ENCODE results near the gene NEUROD2.

NEUROD2 gene

GRCh38 chr17:39627712-39628516 is 20.2 kb upstream of the NEUROD2 start:
- no peak for DNase-seq
- Mint-ChIP-seq H3K4me1 (peaks cover 14% of the 10 kb centered on the region), H3K4me3 (no peak overlapping the region), H3K27ac (no peak overlapping the region), H3K36me3 (ENCODE audit: low read depth) (no peaks in the 10 kb centered on the region), H3K9me3 (no peaks in the 10 kb centered on the region), H3K27me3 (peaks cover 42% of the 10 kb centered on the region)
- no peak for ATAC-seq

DNA sequence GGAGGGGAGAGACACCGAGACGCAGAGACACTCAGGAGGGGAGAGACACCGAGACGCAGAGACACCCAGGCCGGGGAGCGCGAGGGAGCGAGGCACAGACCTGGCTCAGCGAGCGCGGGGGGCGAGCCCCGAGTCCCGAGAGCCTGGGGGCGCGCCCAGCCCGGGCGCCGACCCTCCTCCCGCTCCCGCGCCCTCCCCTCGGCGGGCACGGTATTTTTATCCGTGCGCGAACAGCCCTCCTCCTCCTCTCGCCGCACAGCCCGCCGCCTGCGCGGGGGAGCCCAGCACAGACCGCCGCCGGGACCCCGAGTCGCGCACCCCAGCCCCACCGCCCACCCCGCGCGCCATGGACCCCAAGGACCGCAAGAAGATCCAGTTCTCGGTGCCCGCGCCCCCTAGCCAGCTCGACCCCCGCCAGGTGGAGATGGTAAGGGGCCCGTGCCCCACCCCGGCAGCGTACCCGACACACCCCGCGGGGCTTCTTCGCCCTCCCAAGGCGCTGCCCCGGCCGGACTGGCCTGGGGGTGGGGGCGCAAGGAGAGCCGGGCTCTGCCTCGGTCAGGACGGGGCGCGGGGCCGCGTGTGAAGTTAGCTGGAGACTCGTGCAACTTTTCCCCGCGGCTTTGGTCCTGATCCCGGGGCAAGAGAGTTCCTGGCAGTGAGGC is 19.5 kb upstream of the NEUROD2 start:
- ATAC-seq = no peak
- Mint-ChIP-seq H3K9me3 (no peaks in the 10 kb centered on the region), H3K4me3 (peak overlapping the region; percentile 45), H3K27ac (no peak overlapping the region), H3K36me3 (ENCODE audit: low read depth) (no peaks in the 10 kb centered on the region), H3K4me1 (peaks cover 21% of the 10 kb centered on the region), H3K27me3 (peaks cover 42% of the 10 kb centered on the region)
- no peak for DNase-seq

DNA sequence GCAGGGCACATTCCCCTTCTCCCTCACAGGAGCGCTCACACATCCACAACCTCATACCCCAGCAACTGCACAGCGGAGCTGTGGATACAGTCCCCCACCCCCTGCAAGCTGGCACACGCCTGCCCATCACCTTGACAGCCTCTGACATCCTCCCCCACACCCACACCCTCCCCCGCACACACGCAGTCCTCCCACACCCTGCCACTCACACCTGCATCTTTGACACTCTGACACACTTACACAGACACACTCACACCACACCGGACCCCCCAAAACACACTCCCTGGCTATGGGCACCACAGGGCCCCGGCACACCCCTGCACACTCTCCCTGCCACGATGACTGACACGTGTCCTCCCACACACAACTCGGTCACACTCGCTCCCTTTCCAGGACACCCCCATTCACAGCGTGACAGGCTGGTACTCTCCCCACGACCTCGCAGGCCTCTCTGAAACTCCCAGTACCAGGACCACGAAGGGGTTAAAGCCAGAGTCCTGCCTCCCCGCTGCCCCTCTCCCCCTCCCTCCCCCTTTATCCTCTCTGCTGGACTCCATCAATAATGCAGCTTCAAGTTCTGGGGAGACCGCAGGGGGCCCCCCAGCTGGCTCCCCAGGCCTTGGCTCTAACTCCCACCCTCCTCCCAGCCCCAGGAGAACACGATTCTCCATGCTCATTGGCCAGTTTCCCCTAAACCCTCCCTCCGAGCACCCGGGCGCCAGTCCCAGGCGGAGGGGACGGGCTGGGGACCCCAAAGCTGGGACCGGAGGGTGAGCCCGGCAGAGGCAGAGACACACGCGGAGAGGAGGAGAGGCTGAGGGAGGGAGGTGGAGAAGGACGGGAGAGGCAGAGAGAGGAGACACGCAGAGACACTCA is 18.7 kb upstream of the NEUROD2 start, which contains the start of gene PPP1R1B:
TSS of gene PPP1R1B (plus strand) at position 782 of the 876 bp plus-strand sequence. CDS start 441 bp downstream, outside the sequence.
- no peaks in the 10 kb centered on the region for H3K9me3 Mint-ChIP-seq
- peaks cover 37% of the 10 kb centered on the region for H3K27me3 Mint-ChIP-seq
- ATAC-seq = no peak
- DNase-seq = peak; percentile 32
- peak within 1 kb of the TSS; percentile 45 for H3K4me3 Mint-ChIP-seq
- peaks cover 23% of the 10 kb centered on the region for H3K4me1 Mint-ChIP-seq
- H3K27ac Mint-ChIP-seq = no peak within 1 kb of the TSS
- no peaks in the 10 kb centered on the region for H3K36me3 Mint-ChIP-seq (ENCODE audit: low read depth)

DNA sequence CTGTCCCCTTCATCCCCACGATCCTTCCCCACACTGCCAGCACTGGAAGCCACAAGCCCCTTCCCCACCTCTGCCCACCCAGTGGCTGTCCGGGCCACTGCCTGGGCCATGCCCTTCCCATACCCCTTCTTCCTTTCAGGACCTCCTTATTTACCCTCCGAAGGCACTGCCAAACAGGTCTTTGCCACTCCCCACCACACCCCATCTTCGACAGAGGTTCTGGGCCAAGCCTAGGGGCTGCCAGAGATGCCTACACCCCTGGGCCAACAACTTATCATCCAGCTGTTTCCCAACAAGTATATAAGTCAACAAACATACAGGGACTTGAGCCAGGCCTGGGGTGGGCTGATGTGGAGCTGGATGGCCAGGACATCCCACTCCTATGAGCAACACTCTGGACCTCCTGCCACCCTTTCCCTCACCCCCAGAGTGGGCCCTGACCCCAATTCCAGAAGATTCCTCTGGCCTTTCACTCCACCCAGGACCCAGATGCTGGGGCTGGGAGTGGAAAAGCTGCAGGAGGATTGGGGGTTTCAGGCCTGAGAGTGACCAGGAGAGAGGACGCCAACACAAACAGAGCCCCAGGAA is 17.6 kb upstream of the NEUROD2 start:
- Mint-ChIP-seq H3K4me1 (peaks cover 23% of the 10 kb centered on the region), H3K36me3 (ENCODE audit: low read depth) (no peaks in the 10 kb centered on the region), H3K4me3 (no peak overlapping the region), H3K27me3 (peaks cover 34% of the 10 kb centered on the region), H3K9me3 (no peaks in the 10 kb centered on the region), H3K27ac (no peak overlapping the region)
- DNase-seq (no peak), ATAC-seq (no peak)

DNA sequence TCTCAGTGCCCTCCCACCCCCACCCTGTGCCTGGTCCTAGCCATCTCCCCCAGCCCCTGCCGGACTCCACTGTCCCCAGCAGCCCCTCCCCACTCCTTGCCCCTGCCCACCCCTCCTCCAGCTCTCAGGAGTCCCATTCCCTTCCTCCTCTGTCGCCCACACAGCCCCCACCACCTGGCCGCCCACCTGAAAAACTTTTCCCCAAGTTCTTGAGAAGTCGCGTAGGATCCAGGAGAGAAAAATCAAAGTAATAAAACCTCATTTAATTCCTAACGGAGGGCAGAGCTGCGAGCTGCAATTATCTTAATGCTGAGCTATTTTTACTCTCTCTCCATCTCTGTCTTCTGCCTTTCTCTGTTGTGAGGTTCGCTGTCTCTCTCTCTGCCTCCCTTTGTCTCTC is 16.6 kb upstream of the NEUROD2 start:
- DNase-seq = no peak
- H3K27me3 Mint-ChIP-seq = peaks cover 34% of the 10 kb centered on the region
- H3K36me3 Mint-ChIP-seq (ENCODE audit: low read depth) = no peaks in the 10 kb centered on the region
- no peak for ATAC-seq
- H3K4me1 Mint-ChIP-seq = peaks cover 23% of the 10 kb centered on the region
- H3K27ac Mint-ChIP-seq = no peak overlapping the region
- H3K9me3 Mint-ChIP-seq = no peaks in the 10 kb centered on the region
- no peak overlapping the region for H3K4me3 Mint-ChIP-seq

DNA sequence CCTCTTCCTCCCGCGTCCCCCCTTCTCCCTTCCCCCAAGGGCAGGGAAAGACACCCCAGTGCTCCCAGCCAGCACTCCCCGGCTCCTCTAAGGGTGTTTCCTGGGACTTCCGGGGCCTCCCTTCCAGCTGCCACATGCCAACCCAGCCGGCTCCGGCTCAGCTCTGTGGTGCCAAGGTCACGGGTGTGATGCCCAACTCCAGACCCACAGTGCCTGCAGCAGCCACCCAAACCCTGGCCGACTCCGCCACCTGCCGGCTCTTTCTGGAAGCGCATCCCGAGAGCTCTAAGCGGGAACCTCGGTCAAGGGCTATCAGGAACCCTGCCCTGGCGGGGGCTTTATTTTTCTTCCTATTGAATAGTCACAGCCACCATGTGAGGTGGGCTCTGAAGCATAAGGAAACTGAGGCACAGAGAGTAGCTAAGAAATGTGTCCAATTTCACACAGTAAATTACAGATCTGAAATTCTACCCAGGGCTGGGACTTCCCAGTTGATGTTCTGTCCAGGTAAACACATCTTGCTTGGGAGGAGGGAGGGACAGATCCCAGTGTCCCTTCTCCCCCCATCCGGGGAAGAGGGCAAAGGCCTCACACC is 15.7 kb upstream of the NEUROD2 start:
- H3K27me3 Mint-ChIP-seq = peaks cover 31% of the 10 kb centered on the region
- H3K27ac Mint-ChIP-seq = no peak overlapping the region
- no peaks in the 10 kb centered on the region for H3K9me3 Mint-ChIP-seq
- no peaks in the 10 kb centered on the region for H3K36me3 Mint-ChIP-seq (ENCODE audit: low read depth)
- H3K4me1 Mint-ChIP-seq = peaks cover 23% of the 10 kb centered on the region
- peak; percentile 94 for DNase-seq
- ATAC-seq = peak; percentile 56
- H3K4me3 Mint-ChIP-seq = no peak overlapping the region

DNA sequence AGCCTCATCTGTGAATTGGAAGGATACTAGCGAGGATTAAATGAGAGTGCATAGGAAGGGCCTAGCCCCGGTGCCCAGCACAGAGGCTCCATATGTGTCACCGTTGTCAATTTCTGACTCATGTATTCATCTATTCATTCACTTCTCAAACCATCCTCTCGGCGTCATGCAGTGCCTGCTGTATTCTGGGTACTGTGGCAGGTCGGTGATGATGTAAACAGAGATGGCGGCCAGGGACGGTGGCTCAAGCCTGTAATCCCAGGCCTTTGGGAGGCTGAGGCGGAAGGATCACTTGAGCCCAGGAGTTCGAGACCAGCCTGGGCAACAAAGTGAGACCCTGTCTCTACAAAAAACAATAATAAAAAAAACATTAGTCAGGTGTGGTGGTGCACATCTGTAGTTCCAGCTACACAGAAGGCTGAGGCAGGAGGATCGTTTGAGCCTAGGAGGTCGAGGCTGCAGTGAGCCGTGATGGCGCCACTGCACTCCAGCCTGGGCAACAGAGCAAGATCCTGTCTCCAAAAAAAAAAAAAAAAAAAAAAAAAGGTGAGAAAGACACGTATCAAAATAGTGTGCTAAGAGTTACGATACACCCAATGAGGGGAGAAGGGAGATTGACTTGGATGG is 14.8 kb upstream of the NEUROD2 start:
- DNase-seq (peak; percentile 35), ATAC-seq (peak; percentile 62)
- peaks cover 23% of the 10 kb centered on the region for H3K4me1 Mint-ChIP-seq
- no peaks in the 10 kb centered on the region for H3K36me3 Mint-ChIP-seq (ENCODE audit: low read depth)
- no peaks in the 10 kb centered on the region for H3K9me3 Mint-ChIP-seq
- peaks cover 23% of the 10 kb centered on the region for H3K27me3 Mint-ChIP-seq
- H3K4me3 Mint-ChIP-seq = peak overlapping the region; percentile 48
- H3K27ac Mint-ChIP-seq = peak overlapping the region; percentile 77

DNA sequence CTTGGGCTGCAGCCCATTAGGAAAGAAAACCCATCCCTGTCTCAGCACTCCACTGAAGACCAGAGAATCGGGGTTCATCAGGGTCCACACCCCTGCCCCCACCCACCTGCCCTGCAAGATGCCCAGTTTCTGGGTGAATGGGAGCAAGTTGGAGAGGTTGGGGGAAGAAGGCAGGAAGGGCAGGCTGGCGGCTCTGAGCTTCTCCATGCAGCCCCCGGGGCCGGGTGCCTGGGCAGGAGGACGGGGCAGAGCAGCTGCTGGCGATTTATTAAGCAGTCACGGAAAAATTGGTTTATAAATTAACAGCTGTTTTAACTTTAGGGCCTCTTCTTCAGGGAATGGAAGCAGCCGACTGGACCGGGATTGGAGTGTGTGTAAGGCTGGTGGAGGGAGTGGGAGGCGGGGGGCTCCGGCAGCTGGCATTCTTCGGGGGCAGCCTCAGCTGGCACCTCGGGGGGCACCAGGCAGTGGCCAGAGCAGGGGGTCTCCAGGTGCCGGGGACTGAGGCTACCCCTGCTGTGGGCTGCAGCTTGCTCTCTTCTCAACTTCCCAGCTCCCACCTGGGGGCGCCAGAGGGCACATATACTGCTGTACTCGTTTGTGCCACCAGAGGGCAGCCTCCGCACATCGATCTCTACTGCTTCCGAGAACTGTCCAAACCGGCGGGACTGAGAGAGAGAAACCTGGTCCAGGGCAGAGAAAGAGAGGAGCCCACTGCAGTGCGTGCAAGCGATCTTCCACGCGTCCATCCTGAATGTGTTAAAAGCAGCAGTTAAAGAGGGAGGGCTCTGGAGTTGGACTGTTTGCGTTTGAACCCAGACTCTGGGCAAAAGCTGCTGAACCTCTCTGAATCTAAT is 14.0 kb upstream of the NEUROD2 start:
- DNase-seq (peak; percentile 88), ATAC-seq (peak; percentile 45)
- Mint-ChIP-seq H3K4me3 (peak overlapping the region; percentile 48), H3K27me3 (peaks cover 21% of the 10 kb centered on the region), H3K4me1 (peaks cover 23% of the 10 kb centered on the region), H3K9me3 (no peaks in the 10 kb centered on the region), H3K27ac (peak overlapping the region; percentile 77), H3K36me3 (ENCODE audit: low read depth) (no peaks in the 10 kb centered on the region)

DNA sequence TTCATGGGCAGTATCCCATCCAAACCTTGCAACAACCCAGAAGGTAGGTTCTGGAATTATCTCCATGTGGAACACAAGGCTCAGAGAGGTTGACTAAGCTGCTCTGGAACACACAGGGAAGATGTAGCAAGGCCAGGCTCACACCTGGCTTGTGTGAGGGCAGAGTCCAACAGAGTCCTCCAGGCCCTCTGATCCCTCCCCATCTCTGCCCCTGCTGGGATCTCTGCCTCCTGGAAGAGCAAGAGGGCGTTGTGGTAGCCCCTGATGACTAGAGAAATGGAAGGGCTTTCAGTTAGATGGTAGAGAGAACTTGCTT is 12.0 kb upstream of the NEUROD2 start:
- Mint-ChIP-seq H3K4me3 (no peak overlapping the region), H3K9me3 (no peaks in the 10 kb centered on the region), H3K27me3 (peaks cover 20% of the 10 kb centered on the region), H3K4me1 (peaks cover 20% of the 10 kb centered on the region), H3K27ac (no peak overlapping the region), H3K36me3 (ENCODE audit: low read depth) (no peaks in the 10 kb centered on the region)
- DNase-seq (no peak), ATAC-seq (no peak)

- H3K27ac Mint-ChIP-seq = no peak overlapping the region
These were observed 11.5 kb upstream of the NEUROD2 start for GRCh38 chr17:39618956-39619785.

GRCh38 chr17:39618246-39618913 is 10.7 kb upstream of the NEUROD2 start:
- Mint-ChIP-seq H3K27me3 (peaks cover 24% of the 10 kb centered on the region), H3K4me1 (peaks cover 14% of the 10 kb centered on the region), H3K4me3 (peak overlapping the region; percentile 64), H3K9me3 (no peaks in the 10 kb centered on the region), H3K36me3 (ENCODE audit: low read depth) (no peaks in the 10 kb centered on the region), H3K27ac (peak overlapping the region; percentile 18)
- DNase-seq = no peak
- ATAC-seq = no peak

More at GRCh38 chr17:39618956-39619785, 11.5 kb upstream of the NEUROD2 start:
- Mint-ChIP-seq H3K36me3 (ENCODE audit: low read depth) (no peaks in the 10 kb centered on the region), H3K9me3 (no peaks in the 10 kb centered on the region), H3K27me3 (peaks cover 22% of the 10 kb centered on the region), H3K4me1 (peaks cover 20% of the 10 kb centered on the region), H3K4me3 (no peak overlapping the region)
- ATAC-seq (no peak), DNase-seq (no peak)

All from activated naive CD8-positive, alpha-beta T cell treated with anti-CD3 and anti-CD28 coated beads, Interleukin-2, amount 50 U/mL, for 24 hours (primary cell).